Measurements from ENCODE around the gene FRMD1.

Gene FRMD1

DNA sequence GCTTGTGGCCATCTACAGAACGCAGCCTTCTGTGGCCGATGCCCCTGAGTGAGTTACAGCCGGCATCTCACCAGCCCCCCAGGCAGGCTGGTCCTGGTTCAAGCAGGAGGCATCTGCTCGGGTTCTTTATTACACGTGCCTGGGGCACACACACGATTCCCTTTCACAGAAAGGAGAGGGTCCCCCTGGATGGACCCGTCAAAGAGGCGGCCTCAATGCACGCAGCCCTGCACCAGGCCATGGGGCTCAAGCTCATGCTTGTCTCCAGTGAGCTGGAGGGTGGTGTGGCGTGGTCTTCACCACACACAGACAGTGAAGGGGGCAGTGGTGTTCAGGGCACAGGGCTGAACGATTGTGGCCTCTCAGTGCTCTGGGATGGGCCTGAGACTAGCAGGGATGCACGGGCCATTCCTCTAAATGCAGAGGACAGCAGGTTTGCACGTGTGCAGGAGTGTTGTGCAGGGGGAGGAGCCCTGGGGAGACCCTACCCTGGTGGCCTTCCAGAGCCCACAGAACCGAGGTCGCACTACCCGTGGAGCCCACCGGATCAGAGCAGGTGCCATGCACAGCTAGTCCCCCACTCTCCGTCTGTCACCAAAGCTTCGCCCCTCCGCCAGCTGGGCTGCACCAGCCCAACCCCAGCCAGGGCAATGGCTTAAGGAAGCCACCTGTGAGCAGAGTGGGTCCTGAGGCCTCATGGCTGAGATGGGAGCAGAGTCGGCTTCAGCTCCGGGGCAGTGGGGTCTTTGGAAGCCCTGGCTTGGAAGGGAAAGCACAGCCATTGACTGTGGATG lies 23.1 kb downstream of the FRMD1 start:
- no peak overlapping the region for H3K27ac ChIP-seq
- TF ChIP-seq CTCF (conservative IDR thresholded peaks at IDR 0.05) = no peak

GRCh38 chr6:168054765-168055560 lies 24.0 kb downstream of the FRMD1 start:
- TF ChIP-seq CTCF (conservative IDR thresholded peaks at IDR 0.05) = no peak
- no peak overlapping the region for H3K27ac ChIP-seq

DNA sequence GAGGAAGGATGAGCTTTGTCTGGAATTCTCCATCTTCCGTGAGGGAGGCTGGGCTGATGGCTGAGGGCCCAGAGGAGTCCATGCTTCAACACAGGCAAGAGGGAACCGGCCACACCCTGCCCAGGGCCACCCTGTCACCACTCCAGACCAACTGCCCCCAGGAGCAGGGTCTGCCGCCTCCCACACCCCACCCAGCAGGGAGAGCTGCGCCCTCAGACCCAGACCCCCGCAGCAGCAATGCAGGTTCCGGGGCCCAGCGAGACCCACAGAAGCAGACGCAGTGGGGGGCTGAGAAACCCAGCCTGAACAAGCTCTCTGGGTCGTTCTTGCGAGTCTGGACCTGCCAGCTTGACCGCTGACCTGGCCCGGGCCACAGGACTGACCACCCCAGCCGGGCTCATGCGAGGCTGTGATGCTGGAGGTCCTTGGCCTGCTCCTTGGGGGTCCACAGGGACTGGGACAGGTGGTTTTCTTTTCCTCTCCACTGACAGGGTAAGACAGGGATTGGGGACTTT lies 25.0 kb downstream of the FRMD1 start:
- no peak overlapping the region for H3K27ac ChIP-seq
- TF ChIP-seq CTCF (conservative IDR thresholded peaks at IDR 0.05) = no peak

DNA sequence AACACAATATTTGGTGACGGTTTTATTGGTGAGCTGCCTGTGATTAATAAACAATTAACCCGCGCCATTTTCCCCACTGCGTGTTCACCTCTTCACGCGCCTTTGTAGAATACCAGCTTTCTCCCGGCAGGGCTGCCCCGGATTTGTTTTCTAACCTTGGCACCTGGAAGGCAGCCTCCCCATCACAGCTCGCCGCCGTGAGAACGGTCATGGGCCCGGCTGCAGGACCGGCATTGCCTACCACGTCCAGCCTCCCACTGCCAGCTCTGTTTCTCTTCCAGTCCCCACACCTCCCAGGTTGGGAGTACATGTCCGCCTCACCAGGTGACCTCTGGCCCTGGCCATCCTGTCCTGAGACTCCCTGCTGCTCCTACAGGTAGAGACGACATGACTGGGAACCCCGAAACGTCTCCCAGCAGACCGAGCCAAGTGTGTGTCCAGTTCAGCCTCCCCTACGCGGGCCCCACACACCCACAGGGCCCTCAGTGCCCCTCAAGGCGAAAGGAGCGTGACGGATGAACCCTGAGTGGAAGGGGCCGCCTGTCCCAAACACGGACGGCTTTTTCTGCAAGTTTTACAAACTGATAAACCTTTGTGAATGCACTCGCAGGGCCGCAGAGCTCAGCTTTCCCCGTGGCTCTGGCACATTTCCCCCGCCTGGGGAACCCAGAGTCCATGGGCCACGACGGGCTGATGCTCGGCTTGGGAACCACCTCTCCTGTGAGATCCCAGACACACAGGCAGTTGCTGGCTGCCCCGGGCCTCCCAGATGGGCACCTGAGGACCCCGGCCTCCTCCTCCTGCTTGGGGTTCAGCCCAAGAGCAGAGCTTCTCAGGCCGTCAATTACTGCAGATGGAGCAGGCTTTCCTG lies 25.7 kb downstream of the FRMD1 start:
- no peak overlapping the region for H3K27ac ChIP-seq
- TF ChIP-seq CTCF (conservative IDR thresholded peaks at IDR 0.05) = no peak

DNA sequence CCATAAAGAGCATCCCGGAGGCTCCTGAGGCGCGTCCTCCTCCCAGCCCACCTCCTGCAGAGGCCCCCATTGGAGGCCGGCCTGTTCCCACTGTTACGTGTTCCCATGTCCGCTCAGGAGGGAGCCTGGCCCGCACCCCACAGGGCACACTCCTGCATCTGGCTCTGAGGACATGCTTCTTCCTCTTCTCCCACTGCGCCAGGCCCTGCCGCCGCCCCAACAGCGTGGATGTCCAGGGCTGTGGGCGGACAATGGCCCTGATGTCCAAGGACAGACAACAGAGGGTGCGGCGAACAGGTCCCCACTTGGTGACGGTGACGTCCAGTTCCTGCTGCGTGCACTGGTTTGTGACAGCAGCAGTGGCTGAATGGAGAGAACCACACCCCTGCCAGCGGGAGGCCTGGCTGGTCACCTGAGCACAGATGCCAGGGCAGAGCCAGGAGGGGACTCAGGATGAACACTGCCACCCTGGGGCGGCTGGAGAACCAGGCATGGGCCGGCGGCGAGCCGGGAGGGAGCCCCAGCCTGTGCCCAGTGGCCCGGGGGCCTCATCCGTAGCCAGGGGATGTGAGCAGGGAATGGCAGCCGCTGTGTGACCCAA lies 26.6 kb downstream of the FRMD1 start:
- TF ChIP-seq CTCF (conservative IDR thresholded peaks at IDR 0.05) = peak; percentile 24
- no peak overlapping the region for H3K27ac ChIP-seq

GRCh38 chr6:168051648-168052047 lies 27.4 kb downstream of the FRMD1 start:
- TF ChIP-seq CTCF (conservative IDR thresholded peaks at IDR 0.05) = no peak
- no peak overlapping the region for H3K27ac ChIP-seq

Measured in VCaP (cell line).